Neural cell (in vitro differentiated cells): Measurements from ENCODE around the gene COL23A1. TPM values are rescaled to one million over a fixed set of nuclear protein-coding genes. Genes with fewer than 3 reads are reported as not detected.

Experiments used
- H2AFZ ChIP-seq: fragments of 200-600, 300-800 bp; sonication (generic), shearing (Covaris generic); 2 replicates; pipeline ENCODE4 v1.6.0; 2014; ENCODE audit warnings: low read depth, mild to moderate bottlenecking, antibody characterized with exemption, low read length, moderate library complexity
- H3F3A ChIP-seq: fragments of 200-600 bp; shearing (Covaris generic); 2 replicates; pipeline ENCODE4 v1.6.1; 2016; ENCODE audit warnings: mild to moderate bottlenecking, moderate library complexity, mixed read lengths, antibody characterized with exemption, low read length; ENCODE audit not compliant: insufficient read depth, poor library complexity, severe bottlenecking
- H3K27ac ChIP-seq: fragments of 200-600, 300-800 bp; sonication (generic), shearing (Covaris generic); 2 replicates; pipeline ENCODE4 v1.5.1; 2014; ENCODE audit warnings: mild to moderate bottlenecking, low read length, moderate library complexity
- H3K27me3 ChIP-seq: fragments of 300-800, 200-600 bp; sonication (generic), shearing (Covaris generic); 2 replicates; pipeline ENCODE4 v1.6.0; 2014; ENCODE audit warnings: mild to moderate bottlenecking, low read depth, low read length, moderate library complexity; ENCODE audit not compliant: insufficient read depth
- H3K36me3 ChIP-seq: fragments of 300-800, 200-600 bp; sonication (generic), shearing (Covaris generic); 2 replicates; pipeline ENCODE4 v1.5.1; 2014; ENCODE audit warnings: mild to moderate bottlenecking, antibody characterized with exemption, low read length, moderate library complexity; ENCODE audit not compliant: insufficient read depth
- H3K4me2 ChIP-seq: fragments of 300-800, 200-600 bp; sonication (generic), shearing (Covaris generic); 2 replicates; pipeline ENCODE4 v1.6.0; 2014; ENCODE audit warnings: mild to moderate bottlenecking, low read length
- H3K4me3 ChIP-seq: fragments of 300-800, 200-600 bp; sonication (generic), shearing (Covaris generic); 2 replicates; pipeline ENCODE4 v1.5.1; 2014; ENCODE audit warnings: mild to moderate bottlenecking, low read length, moderate library complexity
- H3K79me2 ChIP-seq: fragments of 200-600 bp; shearing (Covaris generic); replicated peaks from 2 replicates; pipeline ENCODE4 v1.6.0; 2014; ENCODE audit warnings: mild to moderate bottlenecking, low read length, moderate library complexity; ENCODE audit not compliant: insufficient read depth
- H3K9ac ChIP-seq: fragments of 300-800, 200-600 bp; sonication (generic), shearing (Covaris generic); 2 replicates; pipeline ENCODE4 v1.6.1; 2016; ENCODE audit warnings: mild to moderate bottlenecking, low read length, mixed read lengths
- H3K9me2 ChIP-seq: fragments of 200-600 bp; shearing (Covaris generic); 2 replicates; pipeline ENCODE4 v1.6.1; 2016; ENCODE audit warnings: mild to moderate bottlenecking, low read length, mixed read lengths; ENCODE audit not compliant: insufficient read depth
- H3K9me3 ChIP-seq: fragments of 200-600, 300-800 bp; sonication (generic), shearing (Covaris generic); 2 replicates; pipeline ENCODE4 v1.6.1; 2016; ENCODE audit warnings: mild to moderate bottlenecking, mixed run types, low read length, moderate library complexity, mixed read lengths
- H4K20me1 ChIP-seq: fragments of 200-600 bp; shearing (Covaris generic); 2 replicates; pipeline ENCODE4 v1.6.1; 2016; ENCODE audit warnings: mild to moderate bottlenecking, mixed run types; ENCODE audit not compliant: insufficient read depth
- EP300 ChIP-seq: fragments of 450-650 bp; conservative IDR thresholded peaks from 2 replicates; pipeline ENCODE4 v1.6.1; 2014; ENCODE audit warnings: antibody characterized with exemption, mild to moderate bottlenecking, moderate library complexity; ENCODE audit not compliant: poor library complexity, severe bottlenecking
- EZH2 ChIP-seq: fragments of 200-600, 300-800 bp; shearing (Covaris generic), sonication (generic); IDR thresholded peaks from 2 replicates; pipeline ENCODE4 v1.6.1; 2014; ENCODE audit warnings: antibody characterized with exemption, low read length, borderline replicate concordance, mild to moderate bottlenecking; ENCODE audit not compliant: insufficient read depth, poor library complexity, severe bottlenecking
- MXI1 ChIP-seq: fragments of 450-650 bp; conservative IDR thresholded peaks from 2 replicates; pipeline ENCODE4 v1.6.1; 2014; ENCODE audit warnings: antibody characterized with exemption, mild to moderate bottlenecking; ENCODE audit not compliant: poor library complexity, severe bottlenecking
- POLR2AphosphoS5 ChIP-seq: IDR thresholded peaks from 2 replicates; pipeline ENCODE4 v1.6.1; 2012
- SMC3 ChIP-seq: fragments of 450-650 bp; conservative IDR thresholded peaks from 2 replicates; pipeline ENCODE4 v1.6.1; 2014; ENCODE audit warnings: antibody characterized with exemption, mild to moderate bottlenecking, moderate library complexity; ENCODE audit not compliant: poor library complexity
- TAF1 ChIP-seq: IDR thresholded peaks from 2 replicates; pipeline ENCODE4 v1.6.1; 2012; ENCODE audit warnings: low read depth
- polyA plus RNA-seq: library from polyadenylated mRNA; depleted of rRNA; stranded (reverse); fragments of >200 nt; gene quantifications from 2 replicates; pipeline ENCODE4 v1.2.3, GENCODE V29; 2014
- TF ChIP-seq, protein P1 (sequence below): IDR thresholded peaks from 2 replicates; pipeline ENCODE4 v1.6.1; 2012; ENCODE audit warnings: borderline replicate concordance
- TF ChIP-seq, protein P2 (sequence below): fragments of 450-650 bp; IDR thresholded peaks from 2 replicates; pipeline ENCODE4 v1.5.1; 2014; ENCODE audit warnings: antibody characterized with exemption, mild to moderate bottlenecking, moderate library complexity; ENCODE audit not compliant: poor library complexity, severe bottlenecking

The COL23A1 gene
- polyA plus RNA-seq, 1 donor from 2014 or later: not detected

DNA sequence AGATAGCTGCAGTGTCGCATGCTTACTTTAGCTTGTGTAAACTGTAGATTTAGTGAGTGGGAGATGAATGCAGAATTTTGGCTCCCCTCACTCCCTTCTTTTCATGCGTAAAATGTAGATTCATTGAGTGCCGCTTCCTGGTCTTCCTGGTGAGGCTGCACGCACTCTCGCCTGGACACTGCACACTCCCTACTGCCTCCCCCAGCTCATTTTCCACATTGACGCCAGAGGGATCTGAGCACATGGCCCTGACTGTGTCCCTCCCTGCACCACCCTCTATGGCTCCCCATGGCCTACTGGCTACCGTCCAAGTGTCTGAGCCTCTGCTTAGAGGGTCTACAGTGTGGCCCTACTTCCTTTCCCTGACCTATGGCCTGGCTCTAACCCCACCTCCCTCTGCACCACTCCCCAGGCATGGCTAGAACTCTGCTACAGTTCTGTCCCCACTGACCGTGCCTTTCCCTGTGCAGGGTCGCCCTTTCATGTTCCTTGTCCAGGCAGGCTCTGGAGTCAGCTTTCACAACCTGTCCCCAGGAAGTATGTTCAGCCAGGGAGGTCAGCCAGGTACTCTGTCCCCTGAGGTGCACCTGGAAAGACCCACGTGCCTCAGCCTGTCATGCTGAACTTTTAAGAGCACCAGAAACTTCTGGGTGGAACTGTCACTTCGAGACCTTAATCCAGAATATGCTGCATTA is 160.6 kb downstream of the COL23A1 start:
- Histone ChIP-seq H4K20me1 (no peaks in the 10 kb centered on the region), H3K36me3 (no peaks in the 10 kb centered on the region), H3F3A (no peaks in the 10 kb centered on the region), H3K9ac (no peak overlapping the region), H3K27me3 (no peaks in the 10 kb centered on the region), H3K9me3 (peaks cover 3% of the 10 kb centered on the region), H3K27ac (no peak overlapping the region), H3K4me3 (no peak overlapping the region), H2AFZ (no peak overlapping the region), H3K79me2 (no peaks in the 10 kb centered on the region), H3K9me2 (no peaks in the 10 kb centered on the region), H3K4me2 (no peak overlapping the region)
- TF ChIP-seq MXI1: no peak
- TF ChIP-seq TAF1: no peak
- TF ChIP-seq, protein P1, sequence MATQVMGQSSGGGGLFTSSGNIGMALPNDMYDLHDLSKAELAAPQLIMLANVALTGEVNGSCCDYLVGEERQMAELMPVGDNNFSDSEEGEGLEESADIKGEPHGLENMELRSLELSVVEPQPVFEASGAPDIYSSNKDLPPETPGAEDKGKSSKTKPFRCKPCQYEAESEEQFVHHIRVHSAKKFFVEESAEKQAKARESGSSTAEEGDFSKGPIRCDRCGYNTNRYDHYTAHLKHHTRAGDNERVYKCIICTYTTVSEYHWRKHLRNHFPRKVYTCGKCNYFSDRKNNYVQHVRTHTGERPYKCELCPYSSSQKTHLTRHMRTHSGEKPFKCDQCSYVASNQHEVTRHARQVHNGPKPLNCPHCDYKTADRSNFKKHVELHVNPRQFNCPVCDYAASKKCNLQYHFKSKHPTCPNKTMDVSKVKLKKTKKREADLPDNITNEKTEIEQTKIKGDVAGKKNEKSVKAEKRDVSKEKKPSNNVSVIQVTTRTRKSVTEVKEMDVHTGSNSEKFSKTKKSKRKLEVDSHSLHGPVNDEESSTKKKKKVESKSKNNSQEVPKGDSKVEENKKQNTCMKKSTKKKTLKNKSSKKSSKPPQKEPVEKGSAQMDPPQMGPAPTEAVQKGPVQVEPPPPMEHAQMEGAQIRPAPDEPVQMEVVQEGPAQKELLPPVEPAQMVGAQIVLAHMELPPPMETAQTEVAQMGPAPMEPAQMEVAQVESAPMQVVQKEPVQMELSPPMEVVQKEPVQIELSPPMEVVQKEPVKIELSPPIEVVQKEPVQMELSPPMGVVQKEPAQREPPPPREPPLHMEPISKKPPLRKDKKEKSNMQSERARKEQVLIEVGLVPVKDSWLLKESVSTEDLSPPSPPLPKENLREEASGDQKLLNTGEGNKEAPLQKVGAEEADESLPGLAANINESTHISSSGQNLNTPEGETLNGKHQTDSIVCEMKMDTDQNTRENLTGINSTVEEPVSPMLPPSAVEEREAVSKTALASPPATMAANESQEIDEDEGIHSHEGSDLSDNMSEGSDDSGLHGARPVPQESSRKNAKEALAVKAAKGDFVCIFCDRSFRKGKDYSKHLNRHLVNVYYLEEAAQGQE: no peak
- TF ChIP-seq EZH2: no peak
- TF ChIP-seq POLR2AphosphoS5: no peak
- no peak for TF ChIP-seq SMC3

DNA sequence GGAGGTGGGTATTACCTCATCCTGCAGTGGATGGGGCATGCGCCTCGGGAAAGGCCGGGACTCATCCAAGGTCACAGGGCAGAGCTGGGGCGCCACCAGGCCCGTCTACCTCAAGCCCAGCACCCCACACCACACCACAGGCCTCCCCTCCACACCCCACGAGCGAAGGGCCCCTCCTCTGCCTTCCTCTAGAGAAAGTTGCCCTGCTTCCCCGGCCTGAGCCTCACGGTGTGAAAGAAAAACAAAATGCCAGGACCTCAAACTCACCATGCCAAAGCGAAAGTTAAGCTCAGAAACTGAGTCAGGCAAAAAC is 161.1 kb downstream of the COL23A1 start:
- Histone ChIP-seq H2AFZ (no peak overlapping the region), H3K9me3 (peaks cover 3% of the 10 kb centered on the region), H3K36me3 (no peaks in the 10 kb centered on the region), H3K27ac (no peak overlapping the region), H3K4me2 (no peak overlapping the region), H3K9ac (no peak overlapping the region), H3K4me3 (no peak overlapping the region), H3F3A (no peaks in the 10 kb centered on the region), H3K27me3 (no peaks in the 10 kb centered on the region), H3K79me2 (no peaks in the 10 kb centered on the region), H3K9me2 (no peaks in the 10 kb centered on the region), H4K20me1 (no peaks in the 10 kb centered on the region)
- TF ChIP-seq TAF1 (no peak), EP300 (no peak), MXI1 (no peak)
- TF ChIP-seq, protein P2, sequence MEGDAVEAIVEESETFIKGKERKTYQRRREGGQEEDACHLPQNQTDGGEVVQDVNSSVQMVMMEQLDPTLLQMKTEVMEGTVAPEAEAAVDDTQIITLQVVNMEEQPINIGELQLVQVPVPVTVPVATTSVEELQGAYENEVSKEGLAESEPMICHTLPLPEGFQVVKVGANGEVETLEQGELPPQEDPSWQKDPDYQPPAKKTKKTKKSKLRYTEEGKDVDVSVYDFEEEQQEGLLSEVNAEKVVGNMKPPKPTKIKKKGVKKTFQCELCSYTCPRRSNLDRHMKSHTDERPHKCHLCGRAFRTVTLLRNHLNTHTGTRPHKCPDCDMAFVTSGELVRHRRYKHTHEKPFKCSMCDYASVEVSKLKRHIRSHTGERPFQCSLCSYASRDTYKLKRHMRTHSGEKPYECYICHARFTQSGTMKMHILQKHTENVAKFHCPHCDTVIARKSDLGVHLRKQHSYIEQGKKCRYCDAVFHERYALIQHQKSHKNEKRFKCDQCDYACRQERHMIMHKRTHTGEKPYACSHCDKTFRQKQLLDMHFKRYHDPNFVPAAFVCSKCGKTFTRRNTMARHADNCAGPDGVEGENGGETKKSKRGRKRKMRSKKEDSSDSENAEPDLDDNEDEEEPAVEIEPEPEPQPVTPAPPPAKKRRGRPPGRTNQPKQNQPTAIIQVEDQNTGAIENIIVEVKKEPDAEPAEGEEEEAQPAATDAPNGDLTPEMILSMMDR: no peak
